Measurements from ENCODE around the gene MYH7.

DNA sequence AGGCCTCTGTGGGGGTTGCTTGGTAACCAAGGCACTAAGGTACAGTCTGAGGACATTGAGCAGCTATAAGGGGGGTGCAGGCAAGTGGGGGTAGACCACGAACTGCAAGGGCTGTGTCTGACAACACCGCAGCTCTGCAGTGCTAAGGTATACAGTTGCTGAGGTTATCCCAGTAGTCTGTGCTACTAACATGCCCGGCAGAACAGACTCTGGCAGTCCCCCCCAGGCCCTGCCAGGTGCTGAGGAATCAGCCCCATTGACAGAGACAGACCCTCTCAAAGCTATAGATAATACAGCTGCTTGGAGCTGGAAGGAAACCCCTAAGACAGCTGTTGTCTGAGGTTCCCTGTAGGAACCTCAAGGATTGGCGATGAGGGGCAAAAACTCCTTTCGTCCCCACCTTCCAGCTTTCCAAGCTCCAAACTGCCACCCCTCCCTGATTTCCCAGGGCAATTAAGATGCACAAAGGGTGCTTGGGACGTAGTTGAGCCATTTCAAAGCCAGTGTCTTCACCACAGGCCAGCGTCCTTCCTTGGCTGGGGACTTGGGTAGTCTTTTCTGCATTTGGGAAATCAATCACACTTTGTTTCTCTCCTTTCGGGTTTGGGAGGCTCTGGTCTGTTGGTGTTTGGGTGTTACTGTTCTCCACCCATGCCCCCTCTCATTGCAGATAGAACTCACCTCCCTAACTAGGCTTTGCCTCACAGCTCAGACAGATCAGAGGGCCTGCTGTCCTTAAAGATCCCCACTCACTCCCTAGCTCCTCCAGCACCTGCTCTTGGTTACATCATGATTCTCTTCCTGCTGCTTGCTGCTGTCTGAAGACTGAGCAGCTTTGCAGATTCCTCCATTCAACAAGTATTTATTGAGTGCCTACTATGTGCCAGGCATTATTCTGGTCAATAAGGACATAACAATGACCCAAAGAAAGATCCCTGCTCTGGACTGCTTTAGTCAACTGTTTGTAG lies 2.0 kb upstream of the MYH7 start:
- TF ChIP-seq EZH2 (IDR thresholded peaks at IDR 0.05) (no peak), POLR2AphosphoS5 (IDR thresholded peaks at IDR 0.05; ENCODE audit: borderline replicate concordance, low read depth, low read length) (no peak)

All from SK-N-MC (cell line).